Cerebellar cortex (tissue), 1 donor: Measurements from ENCODE around the gene CTSL.
"Not testable (repeated sequence)": the region's sequence is repeated elsewhere in the genome, so short reads cannot be mapped to it uniquely, and the experiment has no call there.

Experiments used
- DNase-seq: peaks from one replicate; pipeline ENCODE4 v3.0.0-alpha.2; 2015; ENCODE audit warnings: low spot score

Gene CTSL

DNA sequence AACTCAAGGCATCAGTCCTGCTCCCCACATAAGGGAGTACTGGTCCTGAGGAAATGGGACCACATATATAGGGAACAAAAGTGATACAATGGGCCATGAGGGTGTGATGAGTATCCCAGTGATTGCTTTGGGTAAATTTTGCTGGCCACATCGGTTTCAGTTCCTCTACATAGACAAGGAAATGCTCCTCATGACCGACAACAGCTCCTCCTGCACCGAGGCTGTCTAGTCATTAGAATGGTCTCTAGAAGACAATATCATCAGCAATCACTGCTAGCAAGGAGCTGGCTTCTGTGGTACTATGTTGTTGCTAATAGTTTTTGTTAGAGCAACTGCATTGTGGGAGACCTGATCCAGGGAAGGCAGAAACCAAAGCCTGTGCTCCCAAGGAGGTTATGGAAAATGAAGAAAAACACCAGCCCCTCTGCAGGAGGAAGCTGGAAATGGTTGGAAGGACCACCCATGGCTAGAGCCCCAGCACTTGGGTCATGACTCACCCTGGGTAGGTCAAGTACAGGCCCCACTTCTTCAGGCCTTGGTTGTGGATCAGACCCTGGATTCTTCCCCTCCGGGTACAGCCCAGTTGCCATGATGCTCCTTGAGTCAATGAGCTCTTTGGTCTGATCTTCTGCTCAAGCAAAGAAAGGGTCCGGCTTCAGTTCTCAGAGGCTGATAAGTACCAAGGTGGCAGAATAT is 3.4 kb upstream of the CTSL start:
- no peak for DNase-seq

DNA sequence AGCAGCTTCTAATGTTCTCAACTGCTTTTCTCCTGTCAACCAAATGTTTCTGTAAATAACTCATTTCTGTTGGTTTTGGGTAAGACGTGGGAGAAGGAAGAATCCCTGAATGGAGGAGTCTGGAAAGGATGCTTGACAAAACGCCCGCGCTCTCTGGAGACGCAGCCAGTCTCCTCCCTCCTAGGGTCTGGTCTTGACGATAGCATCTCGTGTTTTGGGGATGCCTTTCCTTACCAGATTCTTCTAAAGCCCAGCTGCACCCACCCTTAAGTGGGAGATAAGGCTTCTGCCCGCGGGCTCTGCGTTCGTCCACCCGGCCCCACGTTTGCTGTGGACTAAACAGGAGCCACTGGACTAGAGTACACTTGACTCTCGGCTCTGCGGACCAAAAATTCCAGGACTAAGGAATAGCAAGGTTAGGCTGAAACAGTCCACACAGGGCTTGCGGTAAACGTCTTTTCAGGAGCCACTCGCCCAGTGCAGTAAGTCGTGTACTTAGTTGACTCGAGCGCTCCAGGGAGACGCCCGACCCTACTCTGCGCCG is 491 bp upstream of the CTSL start:
- DNase-seq, result peak; percentile 69

- no peak for DNase-seq
These were observed 3.3 kb downstream of the CTSL start for GRCh38 chr9:87729246-87729645.

GRCh38 chr9:87731321-87731720 is 5.4 kb downstream of the CTSL start:
- DNase-seq, result no peak

GRCh38 chr9:87732344-87732743 is 6.4 kb downstream of the CTSL start:
- DNase-seq, result no peak

GRCh38 chr9:87732756-87733155 is 6.8 kb downstream of the CTSL start:
- DNase-seq, result no peak

- no peak for DNase-seq
These were observed 7.5 kb downstream of the CTSL start for GRCh38 chr9:87733273-87734052.

GRCh38 chr9:87734106-87734505 is 8.2 kb downstream of the CTSL start:
- DNase-seq, result no peak

- no peak for DNase-seq
These were observed 13.6 kb downstream of the CTSL start for GRCh38 chr9:87739546-87739945.

DNA sequence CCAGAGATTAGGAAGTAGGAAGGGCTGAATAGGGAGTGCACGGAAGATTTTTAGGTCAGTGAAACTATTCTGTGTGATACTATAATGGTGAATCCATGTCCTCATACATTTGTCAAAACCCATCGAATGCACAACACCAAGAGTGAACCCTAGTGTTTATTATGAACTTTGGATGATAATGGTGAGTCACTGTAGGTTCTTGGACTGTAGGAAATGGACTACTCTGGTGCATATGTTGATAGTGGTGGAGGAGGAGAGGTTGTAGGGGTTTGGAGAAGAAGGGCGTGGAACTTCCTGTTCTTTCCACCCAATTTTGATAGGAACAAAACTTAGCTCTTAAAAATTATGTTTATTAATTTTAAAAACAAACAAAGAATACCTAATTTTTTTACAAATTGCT is 14.3 kb downstream of the CTSL start:
- no peak for DNase-seq

DNA sequence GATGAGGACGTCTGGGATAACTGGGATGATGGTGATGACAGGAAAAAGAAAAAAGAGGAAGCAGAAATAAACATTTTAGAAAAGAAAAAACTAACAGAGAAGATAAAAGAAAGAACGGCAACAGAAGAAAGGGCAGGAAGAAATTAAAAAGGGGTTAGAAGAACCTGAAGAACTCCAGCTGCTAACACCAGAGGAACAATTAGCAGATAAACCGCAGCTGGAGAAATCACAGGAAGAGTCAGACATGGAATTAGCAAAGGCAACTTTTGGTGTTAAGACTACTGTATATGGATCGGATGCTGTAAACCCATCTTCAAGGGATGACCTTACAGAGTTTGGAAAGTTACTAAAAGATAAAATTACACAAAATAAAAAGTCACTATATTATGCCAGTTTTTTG is 15.4 kb downstream of the CTSL start:
- no peak for DNase-seq

DNA sequence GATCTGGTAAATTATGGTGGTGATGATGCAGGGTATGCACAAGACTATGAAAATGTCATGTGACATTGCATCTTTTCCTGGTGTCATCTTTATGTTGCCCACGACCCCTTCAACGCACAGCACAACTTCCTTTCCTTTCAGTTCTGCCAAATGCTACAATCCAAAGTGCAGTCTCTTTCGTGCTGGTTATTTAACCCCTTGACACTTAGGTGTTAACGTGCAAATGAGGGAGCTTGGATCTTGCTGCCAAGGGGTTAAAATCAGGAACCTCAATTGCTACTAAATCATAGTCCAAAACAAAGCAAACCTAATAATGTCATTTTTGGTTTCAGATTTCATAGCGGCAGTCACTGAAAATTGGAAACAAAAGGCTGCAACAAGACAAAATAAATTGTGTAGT is 16.0 kb downstream of the CTSL start:
- DNase-seq, result no peak

DNA sequence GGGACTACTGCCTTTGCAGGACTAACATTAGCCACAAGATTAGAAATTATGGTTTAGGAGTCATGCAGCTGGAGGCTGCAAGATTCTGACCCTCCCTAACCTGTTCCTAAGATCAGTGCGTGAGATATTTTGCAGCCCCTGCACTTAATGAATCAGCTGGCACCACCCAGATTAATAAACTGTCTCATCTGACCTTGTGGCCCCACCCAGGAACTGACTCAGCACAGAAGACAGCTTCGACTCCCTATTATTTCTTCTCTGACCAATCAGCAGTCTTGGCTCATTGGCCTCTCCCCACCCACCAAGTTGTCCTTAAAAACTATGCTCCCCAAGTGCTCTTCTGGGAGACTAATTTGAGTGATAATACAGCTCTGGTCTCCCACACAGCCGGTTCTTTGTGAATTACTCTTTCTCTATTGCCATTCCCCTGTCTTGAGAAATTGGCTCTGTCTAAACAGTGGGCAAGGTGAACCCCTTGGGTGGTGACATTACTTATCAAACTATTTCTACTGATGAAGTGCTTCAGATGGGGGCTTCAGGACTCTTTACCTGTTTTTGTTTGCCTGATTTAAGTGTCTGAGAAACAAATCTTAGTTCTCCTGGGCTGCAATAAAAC is 17.0 kb downstream of the CTSL start:
- DNase-seq, result no peak

GRCh38 chr9:87744247-87744646 is 18.3 kb downstream of the CTSL start:
- not testable (repeated sequence) for DNase-seq

- no peak for DNase-seq
These were observed 20.3 kb downstream of the CTSL start for GRCh38 chr9:87746186-87746585.

DNA sequence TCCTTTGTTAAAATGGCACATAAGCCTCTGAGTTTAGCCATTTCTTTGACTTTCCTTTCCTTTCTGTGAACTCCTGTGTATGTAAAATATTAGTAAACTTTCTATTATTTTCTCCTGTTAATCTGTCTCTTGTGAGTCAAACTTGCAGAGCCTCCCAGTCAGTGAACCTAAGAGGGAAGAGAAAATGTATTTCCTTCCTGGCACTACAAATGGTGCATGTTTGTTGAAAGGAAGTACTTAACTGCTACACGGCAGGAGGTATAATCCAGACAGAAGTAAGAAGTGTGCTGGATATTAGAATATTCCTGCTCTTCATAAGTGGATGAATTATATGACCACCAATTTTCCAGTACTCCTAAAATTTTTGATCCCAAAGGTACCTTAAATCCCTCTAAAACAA is 23.0 kb downstream of the CTSL start:
- DNase-seq, result no peak

DNA sequence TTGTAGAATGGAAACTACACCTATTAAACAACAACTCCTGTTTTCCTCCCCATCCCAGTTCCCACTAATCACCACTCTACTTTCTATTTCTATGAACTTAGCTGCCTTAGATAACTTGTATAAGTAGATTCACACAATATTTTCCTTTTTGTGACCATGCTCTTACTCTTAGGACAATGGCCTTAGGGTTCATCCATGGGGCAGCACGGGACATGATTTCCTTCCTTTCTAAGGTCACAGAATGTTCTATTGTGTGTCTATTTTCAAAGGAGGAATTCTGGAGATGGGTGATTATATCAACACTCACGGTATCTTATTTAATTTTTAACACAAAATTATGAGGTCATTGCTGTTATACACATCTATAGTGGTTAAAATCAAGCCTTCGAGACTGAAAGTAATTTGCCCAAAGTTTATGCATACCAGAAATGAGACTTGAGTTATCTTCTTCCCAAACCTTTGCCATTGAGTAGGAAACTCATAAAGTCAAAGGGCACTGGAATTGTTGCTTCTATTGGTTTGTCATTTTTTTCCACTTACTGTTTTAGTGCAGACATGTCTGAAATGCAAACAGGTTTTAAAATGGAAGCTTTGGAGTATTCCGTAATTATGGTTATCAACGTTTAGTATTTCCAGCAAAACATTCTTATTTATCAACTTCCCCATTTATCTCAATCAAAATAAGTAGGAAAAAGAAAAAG is 23.6 kb downstream of the CTSL start:
- DNase-seq, result no peak

DNA sequence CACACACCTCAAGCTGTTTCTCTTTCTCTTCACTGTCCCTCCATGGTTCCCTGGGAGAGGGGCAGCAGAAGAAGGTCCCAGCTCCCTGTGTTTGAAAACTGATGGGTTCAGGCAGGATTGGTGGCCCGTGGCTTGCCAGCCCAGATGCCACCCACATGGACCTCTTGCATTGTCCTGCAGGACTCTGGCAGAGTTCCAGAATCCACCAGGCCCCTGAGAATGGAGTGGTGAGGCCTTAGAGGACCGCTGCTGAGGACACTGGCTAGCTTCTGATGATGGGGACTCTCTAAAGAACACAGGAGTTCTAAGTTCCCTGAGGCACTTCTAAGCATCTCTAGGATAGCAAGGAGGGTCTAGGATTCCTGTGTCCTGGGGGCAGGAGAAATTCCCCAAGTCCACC is 24.8 kb downstream of the CTSL start:
- no peak for DNase-seq

- DNase-seq, result no peak
These were observed 25.5 kb downstream of the CTSL start for GRCh38 chr9:87751423-87751822.

DNA sequence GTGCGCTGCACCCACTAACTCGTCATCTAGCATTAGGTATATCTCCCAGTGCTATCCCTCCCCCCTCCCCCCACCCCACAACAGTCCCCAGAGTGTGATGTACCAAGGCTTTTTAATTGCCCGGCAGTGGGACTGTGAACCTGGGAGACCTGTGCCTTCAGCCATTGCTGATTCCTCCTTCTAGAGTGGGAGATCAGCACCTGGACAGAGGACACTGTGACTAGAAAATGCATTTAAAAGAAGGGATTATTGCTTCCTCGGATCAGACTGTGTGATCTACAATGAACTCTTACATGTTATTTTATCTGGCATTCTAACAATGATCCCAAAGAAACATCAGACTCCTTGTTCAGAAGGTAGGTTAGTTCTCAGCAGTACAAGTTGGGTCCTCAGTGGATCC is 25.9 kb downstream of the CTSL start:
- no peak for DNase-seq

DNA sequence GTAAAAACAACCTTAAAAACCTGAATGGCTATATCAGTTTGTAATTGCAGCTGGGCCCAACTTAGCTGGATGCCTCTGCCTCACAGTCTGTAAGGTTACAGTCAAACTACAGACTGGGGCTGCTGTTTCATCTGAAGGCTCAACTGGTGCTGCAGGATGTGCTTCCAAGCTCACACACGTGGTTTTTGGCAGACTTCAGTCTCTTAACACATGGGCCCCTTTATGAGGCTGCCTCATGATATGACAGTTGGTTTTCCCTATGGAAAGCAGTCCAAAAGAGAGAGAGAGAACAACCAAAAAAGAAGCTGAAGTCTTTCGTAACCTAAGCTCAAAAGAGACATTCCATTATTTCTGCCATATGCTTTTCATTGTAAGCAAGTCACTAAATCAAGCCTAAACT is 27.4 kb downstream of the CTSL start:
- no peak for DNase-seq

DNA sequence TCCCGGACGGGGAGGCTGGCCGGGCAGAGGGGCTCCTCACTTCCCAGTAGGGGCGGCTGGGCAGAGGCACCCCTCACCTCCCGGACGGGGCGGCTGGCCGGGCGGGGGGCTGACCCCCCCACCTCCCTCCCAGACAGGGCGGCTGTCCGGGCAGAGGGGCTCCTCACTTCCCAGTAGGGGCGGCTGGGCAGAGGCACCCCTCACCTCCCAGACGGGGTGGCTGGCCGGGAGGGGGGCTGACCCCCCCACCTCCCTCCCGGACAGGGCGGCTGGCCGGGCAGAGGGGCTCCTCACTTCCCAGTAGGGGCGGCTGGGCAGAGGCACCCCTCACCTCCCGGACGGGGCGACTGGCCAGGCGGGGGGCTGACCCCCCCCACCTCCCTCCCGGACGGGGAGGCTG is 32.4 kb downstream of the CTSL start:
- DNase-seq, result not testable (repeated sequence)
